Activated T-cell treated with anti-CD3 and anti-CD28 coated beads, Interleukin-2, amount 50 U/mL, for 48 hours (primary cell): ENCODE data around the gene SLC9A8.
"Not testable (repeated sequence)": the region's sequence is repeated elsewhere in the genome, so short reads cannot be mapped to it uniquely, and the experiment has no call there.

ENCODE experiments used
- DNase-seq, 2 experiments: peaks; one replicate each; pipeline ENCODE4 v3.0.0-alpha.2; 2020

The SLC9A8 gene

DNA sequence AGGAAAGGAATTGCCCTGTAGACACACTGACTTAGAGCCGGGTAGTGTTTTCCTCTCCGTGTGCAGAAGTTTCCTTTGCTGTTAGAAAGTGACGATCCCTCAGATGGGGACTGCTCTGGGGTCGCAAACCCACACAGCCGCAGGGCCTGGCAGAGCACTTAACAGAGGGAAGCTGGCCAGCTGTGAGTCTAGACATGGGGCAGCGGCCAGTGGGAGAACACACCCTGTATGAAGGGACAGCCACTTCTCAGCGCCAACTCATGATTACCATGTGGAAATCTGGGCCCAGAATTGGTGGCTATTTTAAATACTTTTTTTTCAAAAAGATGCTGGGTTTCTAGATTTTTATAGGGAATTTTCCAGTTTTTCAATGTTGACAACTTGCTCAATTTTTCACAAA is 39.4 kb downstream of the SLC9A8 start:
- DNase-seq: no peak

DNA sequence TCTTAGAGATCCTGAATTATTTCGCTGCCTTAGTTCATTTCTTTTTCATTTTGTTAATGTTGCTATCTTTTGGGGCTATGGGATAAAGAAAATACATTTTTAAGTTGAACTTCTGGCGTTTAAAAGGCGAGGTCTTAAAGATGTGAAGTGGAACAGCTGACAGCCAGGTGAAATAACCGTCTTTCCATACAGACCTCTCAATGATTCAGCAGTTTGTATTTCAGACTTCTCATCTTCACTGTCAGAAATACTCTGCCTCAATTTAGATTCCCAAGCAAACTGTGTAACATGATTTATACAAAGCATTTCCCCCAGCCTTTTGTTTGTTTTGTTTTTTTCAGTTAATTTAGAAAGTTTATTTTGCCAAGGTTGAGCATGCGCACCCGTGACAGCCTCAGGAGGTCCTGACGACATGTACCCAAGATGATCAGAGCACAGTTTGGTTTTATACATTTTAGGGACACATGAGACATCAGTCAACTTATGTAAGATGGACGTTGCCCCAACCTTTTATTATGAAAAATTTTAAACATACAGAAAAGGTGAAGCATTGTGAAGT is 40.0 kb downstream of the SLC9A8 start:
- DNase-seq: no peak

DNA sequence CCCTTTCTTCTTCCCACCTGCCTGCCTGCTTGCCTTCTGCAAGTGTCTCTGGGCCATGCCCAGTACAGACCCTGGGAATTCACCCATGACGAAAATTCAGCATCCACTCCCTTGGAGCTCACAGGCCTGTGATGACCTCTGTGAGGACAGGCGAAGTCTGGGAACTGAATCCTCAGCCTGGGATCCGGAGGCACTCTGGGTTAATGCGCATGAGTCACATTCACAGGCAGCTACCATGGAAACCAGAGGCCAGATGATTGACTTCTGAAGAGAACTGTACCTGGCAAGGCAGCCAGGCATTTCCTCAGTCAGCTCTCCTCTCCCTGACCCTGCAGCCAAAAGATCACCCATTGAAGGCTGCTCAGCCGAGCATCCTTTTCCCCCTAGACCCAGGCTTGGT is 41.0 kb downstream of the SLC9A8 start:
- DNase-seq: no peak

- DNase-seq: no peak
Observed at GRCh38 chr20:49854190-49854875, 41.7 kb downstream of the SLC9A8 start.

DNA sequence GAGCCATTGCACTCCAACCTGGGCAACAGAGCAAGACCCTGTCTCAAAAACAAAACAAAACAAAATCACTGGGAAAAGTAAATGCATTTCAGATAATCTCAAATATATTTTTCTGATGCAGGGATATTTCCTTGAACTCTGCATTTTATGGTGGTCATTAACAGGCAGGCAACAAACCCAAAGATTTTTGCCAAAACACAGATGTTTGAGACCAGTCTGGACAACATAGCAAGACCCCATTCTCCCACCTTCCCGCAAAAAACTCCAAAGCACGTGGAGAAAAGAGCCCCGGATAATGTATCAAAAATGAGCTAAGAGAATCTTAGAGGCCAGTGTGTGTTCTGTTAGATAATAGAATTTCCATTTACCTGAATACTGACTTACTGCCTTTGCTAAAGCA is 44.3 kb downstream of the SLC9A8 start:
- DNase-seq: no peak

DNA sequence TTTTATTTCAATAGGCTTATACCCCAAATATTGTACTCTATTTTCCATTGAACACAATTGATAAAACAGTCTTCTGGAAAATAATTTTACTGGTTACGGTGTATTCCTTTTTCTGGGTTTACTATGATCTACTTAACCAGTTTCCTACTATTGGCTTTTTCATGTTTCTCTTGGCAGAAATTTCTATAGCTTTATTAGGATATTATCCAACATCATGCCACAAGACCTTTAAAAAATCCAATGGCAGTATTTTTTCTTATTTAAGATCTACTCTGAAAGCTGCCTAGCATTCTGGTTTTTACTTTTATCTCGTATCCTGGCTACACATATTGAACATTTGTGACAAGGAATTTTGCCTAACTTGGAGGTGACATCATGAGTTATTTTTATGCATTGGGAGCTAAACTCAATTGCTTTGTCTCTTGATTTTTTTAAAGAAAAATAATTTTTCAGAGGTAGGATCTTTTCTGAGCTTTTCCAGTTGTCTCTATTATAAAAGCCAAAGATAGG is 45.5 kb downstream of the SLC9A8 start:
- no peak for DNase-seq

GRCh38 chr20:49859011-49859410 is 46.4 kb downstream of the SLC9A8 start:
- no peak for DNase-seq

DNA sequence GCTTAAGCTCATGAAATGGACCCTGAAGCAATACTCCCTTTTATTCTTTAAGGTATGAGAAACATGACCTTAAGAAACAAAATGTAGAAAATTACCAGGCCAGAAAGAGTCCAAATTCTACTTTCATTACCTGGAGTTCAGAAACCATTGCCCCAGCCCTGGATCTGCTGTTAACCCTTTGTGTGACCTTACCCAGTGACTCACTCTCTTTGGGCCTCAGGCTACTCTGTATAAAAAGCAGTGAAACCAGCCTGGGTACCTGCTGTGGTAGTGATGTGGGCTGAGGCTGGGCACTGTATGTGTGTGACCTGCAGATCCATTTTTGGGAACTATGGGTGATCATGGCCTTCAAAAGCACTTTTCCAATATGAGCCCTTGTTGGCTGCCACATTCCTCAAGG is 47.2 kb downstream of the SLC9A8 start:
- DNase-seq: no peak

DNA sequence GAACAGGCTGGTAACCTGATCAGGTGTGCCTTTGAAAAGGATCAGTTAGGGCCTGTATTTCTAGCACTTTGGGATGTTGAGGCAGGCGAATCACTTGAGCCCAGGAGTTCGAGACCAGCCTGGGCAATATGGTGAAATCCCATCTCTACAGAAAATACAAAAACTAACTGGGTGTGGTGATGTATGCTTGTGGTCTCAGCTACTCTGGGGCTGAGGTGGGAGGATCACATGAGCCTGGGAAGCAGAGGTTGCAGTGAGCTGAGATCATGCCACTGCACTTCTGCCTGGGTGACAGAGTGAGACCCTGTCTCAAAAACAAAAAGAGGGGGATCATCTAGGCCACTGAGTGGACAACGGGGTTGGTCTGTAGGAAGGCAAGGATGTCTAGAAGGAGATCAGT is 48.6 kb downstream of the SLC9A8 start:
- not testable (repeated sequence) for DNase-seq

DNA sequence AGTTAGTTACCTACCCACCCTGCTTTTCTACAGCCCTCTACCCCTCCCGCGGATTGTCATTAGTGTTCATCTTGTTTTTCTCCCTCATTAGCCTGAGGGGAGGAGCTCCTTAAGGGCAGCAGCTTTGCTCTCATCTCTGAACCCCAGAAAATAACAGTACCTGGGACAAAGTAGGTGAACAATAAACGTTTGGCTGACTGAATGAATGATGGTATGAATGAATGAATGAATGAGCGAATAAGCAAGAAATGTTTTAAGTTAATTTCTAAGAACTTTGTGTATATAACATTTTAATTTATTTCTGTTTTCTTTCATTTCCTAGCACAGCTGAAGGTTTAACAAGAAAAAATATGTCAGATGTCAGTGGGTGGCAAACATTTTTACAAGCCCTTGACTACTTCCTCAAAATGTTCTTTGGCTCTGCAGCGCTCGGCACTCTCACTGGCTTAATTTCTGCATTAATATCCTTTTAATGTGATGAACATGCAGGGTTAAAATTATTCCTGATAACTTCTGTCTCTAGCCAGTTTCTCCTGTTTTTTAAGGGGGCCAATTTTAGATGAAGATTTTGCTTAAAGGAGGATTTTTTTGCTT is 50.1 kb downstream of the SLC9A8 start:
- no peak for DNase-seq

- DNase-seq: no peak
Observed at GRCh38 chr20:49863666-49864065, 51.0 kb downstream of the SLC9A8 start.

- no peak for DNase-seq
Observed at GRCh38 chr20:49865559-49865958, 52.9 kb downstream of the SLC9A8 start.

DNA sequence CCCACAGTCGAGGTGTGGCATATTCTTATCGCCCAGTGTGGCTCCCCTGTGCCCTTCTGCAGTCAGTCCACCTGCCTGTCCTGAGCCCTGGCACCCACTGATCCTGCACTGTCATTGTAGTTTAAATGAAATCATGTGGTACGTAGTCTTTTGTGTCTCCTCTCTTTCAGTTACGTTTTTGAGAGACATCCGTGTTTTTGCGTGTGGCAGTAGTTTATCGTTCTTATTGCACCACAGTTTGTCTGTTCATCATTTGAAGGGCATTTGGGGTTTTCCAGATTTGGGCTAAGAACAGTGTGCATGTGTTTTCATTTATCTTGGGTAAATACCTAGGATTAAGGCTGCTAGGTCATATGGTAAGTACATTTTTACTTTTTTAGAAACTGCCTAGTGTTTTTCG is 53.4 kb downstream of the SLC9A8 start:
- DNase-seq: no peak

DNA sequence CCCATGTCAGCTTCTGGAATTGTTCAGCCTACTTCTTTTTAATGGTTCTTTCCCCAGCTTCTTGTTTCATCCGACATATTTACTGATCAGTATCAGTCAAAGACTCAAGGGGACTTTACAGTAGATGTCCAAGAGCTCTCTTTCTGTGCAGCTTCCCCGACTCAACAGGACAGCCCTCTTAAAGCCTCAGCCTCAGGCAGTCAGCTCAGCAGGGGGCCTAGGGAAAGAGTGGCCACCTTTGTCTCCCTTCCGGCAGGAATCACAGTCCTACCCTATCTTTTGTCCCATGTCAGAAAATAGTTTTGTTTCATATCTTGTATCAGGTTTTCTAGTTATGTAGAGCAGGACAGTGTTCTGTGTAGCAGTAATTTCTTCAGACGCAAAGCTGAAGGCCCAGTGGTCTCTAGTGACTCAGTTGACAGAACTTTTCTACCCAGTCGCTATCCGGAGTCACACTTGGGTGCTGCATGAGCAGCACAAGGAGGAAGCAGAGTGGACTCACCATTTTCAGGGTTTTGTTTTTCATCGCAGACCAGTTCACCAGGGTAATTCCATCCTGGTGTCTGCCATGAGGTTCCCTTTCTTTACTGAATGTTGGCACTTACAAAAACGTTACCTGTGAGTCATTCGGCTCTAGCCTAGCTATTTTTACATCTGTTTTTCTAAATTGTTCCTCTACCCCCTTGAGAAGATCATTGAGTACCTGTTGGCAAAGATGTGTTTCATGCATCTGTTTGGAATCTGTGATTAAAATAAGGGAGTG is 55.0 kb downstream of the SLC9A8 start:
- DNase-seq: no peak

- DNase-seq: no peak
Observed at GRCh38 chr20:49868538-49868937, 55.9 kb downstream of the SLC9A8 start.

GRCh38 chr20:49868964-49869363 is 56.3 kb downstream of the SLC9A8 start:
- DNase-seq: no peak

DNA sequence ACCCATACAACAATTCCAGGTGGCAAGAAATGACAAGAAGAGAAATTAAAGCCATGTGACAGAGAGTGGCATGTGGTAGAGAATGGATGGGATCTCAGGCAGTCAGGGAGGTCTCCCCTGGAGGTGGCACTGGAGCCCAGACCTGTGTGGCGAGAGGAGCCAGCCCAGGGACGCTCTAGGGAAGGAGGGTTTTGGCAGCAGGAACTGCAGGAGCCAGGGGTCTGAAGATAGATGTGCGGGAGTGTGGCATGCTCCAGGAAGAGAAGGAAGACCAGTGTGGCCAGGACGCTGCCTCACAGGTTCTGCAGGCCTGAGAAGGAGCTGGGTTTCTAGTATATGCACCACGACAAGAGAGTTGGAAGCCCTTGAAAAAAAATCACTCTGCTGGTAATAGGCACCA is 57.6 kb downstream of the SLC9A8 start:
- peak in 1 of 2 experiments; percentile 5 for DNase-seq

- peak in 1 of 2 experiments; percentile 10 for DNase-seq
Observed at GRCh38 chr20:49871391-49871948, 58.8 kb downstream of the SLC9A8 start.

DNA sequence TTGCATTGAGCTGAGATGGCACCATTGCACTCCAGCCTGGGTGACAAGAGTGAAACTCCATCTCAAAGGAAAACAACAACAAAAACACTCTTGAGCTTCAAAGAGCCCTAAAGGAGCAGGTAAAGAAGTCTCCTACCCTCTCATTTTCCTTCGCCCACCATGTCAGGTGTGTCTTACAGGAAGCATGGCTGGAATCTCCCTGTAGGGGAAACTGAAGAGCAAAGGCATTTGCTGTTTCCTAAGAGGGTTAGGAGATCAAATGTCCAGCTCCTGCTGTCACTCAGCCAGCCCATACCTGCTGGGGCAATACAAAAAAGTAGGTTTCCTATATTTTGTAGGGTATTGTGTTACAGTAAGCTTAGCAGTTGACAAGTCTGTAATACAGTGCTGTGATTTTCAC is 59.4 kb downstream of the SLC9A8 start:
- DNase-seq: no peak

GRCh38 chr20:49874696-49875095 is 62.1 kb downstream of the SLC9A8 start:
- DNase-seq: no peak

DNA sequence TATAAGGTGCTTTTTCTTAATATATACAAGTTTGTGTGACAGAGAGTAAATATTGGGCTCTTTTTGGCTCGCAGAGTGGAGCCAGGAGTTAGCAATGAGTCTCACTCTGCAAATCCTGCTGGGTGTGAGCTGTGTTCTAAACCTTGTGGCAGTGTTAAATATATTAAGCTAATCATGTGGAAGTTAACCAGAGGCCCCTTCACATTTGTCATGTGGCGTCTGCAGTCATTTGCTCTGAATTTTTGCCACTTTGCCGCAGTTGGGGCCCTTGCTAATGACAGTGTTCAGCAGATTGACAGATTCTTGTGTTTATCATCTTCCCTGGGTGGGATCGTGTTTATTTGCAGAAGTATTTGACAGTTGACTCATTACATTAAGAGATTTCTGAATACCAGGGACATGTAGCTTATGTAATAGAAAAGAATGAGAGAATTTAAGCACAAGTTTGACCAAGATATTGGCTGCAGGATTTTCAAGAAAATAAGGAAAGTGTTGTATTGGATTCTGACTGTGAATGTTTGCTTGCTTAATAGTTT is 64.8 kb downstream of the SLC9A8 start:
- DNase-seq: no peak

- DNase-seq: no peak
Observed at GRCh38 chr20:49878977-49879376, 66.3 kb downstream of the SLC9A8 start.

- no peak for DNase-seq
Observed at GRCh38 chr20:49880177-49880576, 67.5 kb downstream of the SLC9A8 start.
